AML-193 (cell line): ENCODE results near the gene C1orf35.

Experiments
- DNase-seq, 2 experiments: peaks; one replicate each; lab custom pipeline; 2025; lab: John Stamatoyannopoulos, UW

The C1orf35 gene

GRCh38 chr1:228063251-228064191 lies 39.6 kb downstream of the C1orf35 start:
- DNase-seq: no peak

GRCh38 chr1:228062812-228063211 lies 40.3 kb downstream of the C1orf35 start:
- DNase-seq: no peak

GRCh38 chr1:228062085-228062791 lies 40.9 kb downstream of the C1orf35 start:
- DNase-seq: no peak

GRCh38 chr1:228061411-228062084 lies 41.6 kb downstream of the C1orf35 start:
- no peak for DNase-seq

GRCh38 chr1:228060458-228061190 lies 42.5 kb downstream of the C1orf35 start:
- no peak for DNase-seq

GRCh38 chr1:228059634-228060457 lies 43.3 kb downstream of the C1orf35 start:
- no peak for DNase-seq

- no peak for DNase-seq
Measured at GRCh38 chr1:228058949-228059633, 44.0 kb downstream of the C1orf35 start.

GRCh38 chr1:228058172-228058948 lies 44.8 kb downstream of the C1orf35 start:
- no peak for DNase-seq
